Loucy (cell line): Measurements from ENCODE around the gene KIZ.

Source experiments
- EZH2phosphoT487 ChIP-seq: fragments of 200-600 bp; IDR thresholded peaks from 2 replicates; pipeline ENCODE4 v1.6.1; 2018; ENCODE audit warnings: antibody characterized with exemption, mild to moderate bottlenecking, moderate library complexity, borderline replicate concordance
- TF ChIP-seq, protein P1 (sequence below): fragments of 200-600 bp; sonication (generic); conservative IDR thresholded peaks from 2 replicates; pipeline ENCODE4 v1.5.1; 2014; ENCODE audit warnings: mild to moderate bottlenecking, antibody characterized with exemption, low read length

GRCh38 chr20:21125849-21126580, at the start of gene KIZ:
- no peak for TF ChIP-seq EZH2phosphoT487
- TF ChIP-seq, protein P1, sequence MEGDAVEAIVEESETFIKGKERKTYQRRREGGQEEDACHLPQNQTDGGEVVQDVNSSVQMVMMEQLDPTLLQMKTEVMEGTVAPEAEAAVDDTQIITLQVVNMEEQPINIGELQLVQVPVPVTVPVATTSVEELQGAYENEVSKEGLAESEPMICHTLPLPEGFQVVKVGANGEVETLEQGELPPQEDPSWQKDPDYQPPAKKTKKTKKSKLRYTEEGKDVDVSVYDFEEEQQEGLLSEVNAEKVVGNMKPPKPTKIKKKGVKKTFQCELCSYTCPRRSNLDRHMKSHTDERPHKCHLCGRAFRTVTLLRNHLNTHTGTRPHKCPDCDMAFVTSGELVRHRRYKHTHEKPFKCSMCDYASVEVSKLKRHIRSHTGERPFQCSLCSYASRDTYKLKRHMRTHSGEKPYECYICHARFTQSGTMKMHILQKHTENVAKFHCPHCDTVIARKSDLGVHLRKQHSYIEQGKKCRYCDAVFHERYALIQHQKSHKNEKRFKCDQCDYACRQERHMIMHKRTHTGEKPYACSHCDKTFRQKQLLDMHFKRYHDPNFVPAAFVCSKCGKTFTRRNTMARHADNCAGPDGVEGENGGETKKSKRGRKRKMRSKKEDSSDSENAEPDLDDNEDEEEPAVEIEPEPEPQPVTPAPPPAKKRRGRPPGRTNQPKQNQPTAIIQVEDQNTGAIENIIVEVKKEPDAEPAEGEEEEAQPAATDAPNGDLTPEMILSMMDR, result peak; percentile 43
